Left lung (tissue), 10 donors: Measurements from ENCODE around the gene CAPN11. TPM values are rescaled to one million over a fixed set of nuclear protein-coding genes. Genes with fewer than 3 reads are reported as not detected.
"Not testable (repeated sequence)": the region's sequence is repeated elsewhere in the genome, so short reads cannot be mapped to it uniquely, and the experiment has no call there.

Experiments used
- ATAC-seq: fragments of 200-7000 bp; cut with Tn5 transposase; one replicate; pipeline ENCODE4 v1.9.1; 2020; ENCODE audit warnings: moderate library complexity
- DNase-seq, 4 donors: peaks; one replicate each; pipeline ENCODE4 v3.0.0-alpha.2; 2013 to 2020
- H3K27ac ChIP-seq, 2 donors: fragments of 200-600 bp; sonication (generic) in 1 of 2; one replicate each; pipeline versions ENCODE4 v1.5.0 to v1.8.0; 2020 to 2021
- H3K27me3 ChIP-seq, 2 donors: fragments of 200-600 bp; sonication (generic) in 1 of 2; one replicate each; pipeline versions ENCODE4 v1.5.0 to v1.8.0; 2020 to 2021
- H3K36me3 ChIP-seq, 2 donors: fragments of 200-600 bp; sonication (generic) in 1 of 2; one replicate each; pipeline versions ENCODE4 v1.5.0 to v1.8.0; 2020 to 2021
- H3K4me1 ChIP-seq, 2 donors: fragments of 200-600 bp; one replicate each; pipeline ENCODE4 v1.8.0; 2021
- H3K4me3 ChIP-seq, 2 donors: fragments of 200-600 bp; sonication (generic) in 1 of 2; one replicate each; pipeline versions ENCODE4 v1.5.0 to v1.8.0; 2020 to 2021; ENCODE audit warnings: mild to moderate bottlenecking in 1 of 2
- H3K9me3 ChIP-seq, 2 donors: fragments of 200-600 bp; sonication (generic) in 1 of 2; one replicate each; pipeline versions ENCODE4 v1.5.0 to v1.8.0; 2020 to 2021
- CTCF ChIP-seq, 2 donors: fragments of 200-600 bp; sonication (generic) in 1 of 2; IDR thresholded peaks; one replicate each; pipeline versions ENCODE4 v1.5.0 to v1.8.0; 2021; ENCODE audit warnings: antibody characterized with exemption in 2 of 2
- intact Hi-C, 2 donors: fragments of 100-400 bp; cut with DNase I; formaldehyde crosslinking; loops; one replicate each; pipeline versions ENCODE4 v1.11.2 to v1.14.2; 2022
- polyA plus RNA-seq, 6 donors: library from polyadenylated mRNA; unstranded; fragments of 120-200 nt; gene quantifications; one replicate each; pipeline ENCODE4 v1.2.1, GENCODE V29; 2013; ENCODE audit not compliant: insufficient read length in 6 of 6
- total RNA-seq, 2 donors: library from RNA; stranded (reverse); fragmentation: NEBNext Ultra II Directional; extraction: Animal tissue kit (Norgen Biotek cat#: 25700); gene quantifications; one replicate each; pipeline ENCODE4 v1.2.1, GENCODE V29; 2021
- donor health status: DM: no; HTN: yes; CAD: no.
- donor health status: DM: no; HTN: no; CAD: no.

The CAPN11 gene
- total and polyA plus RNA-seq, 8 donors: 0.10 to 0.29 (median 0.23) TPM; not detected in 1

- Histone ChIP-seq H3K36me3 (peaks cover 0 to 95% of the 10 kb centered on the region in 2 donors), H3K9me3 (no peaks in the 10 kb centered on the region), H3K27me3 (no peaks in the 10 kb centered on the region), H3K27ac (no peak overlapping the region), H3K4me3 (no peak overlapping the region), H3K4me1 (no peaks in the 10 kb centered on the region)
- no peak for ATAC-seq
- intact Hi-C loops: no loop called here
- DNase-seq: no peak
- TF ChIP-seq CTCF (IDR thresholded peaks at IDR 0.05): no peak
Observed at GRCh38 chr6:44143731-44144130, 14.9 kb upstream of the CAPN11 start.

GRCh38 chr6:44144536-44144935 is 14.1 kb upstream of the CAPN11 start:
- H3K9me3 ChIP-seq, intact Hi-C loops, H3K27me3 ChIP-seq, H3K4me3 ChIP-seq, H3K4me1 ChIP-seq, ATAC-seq, H3K27ac ChIP-seq, DNase-seq: not testable (repeated sequence)
- H3K36me3 ChIP-seq: peaks cover 0 to 96% of the 10 kb centered on the region in 2 donors

- H3K4me3 ChIP-seq: no peak overlapping the region
- H3K27me3 ChIP-seq: no peaks in the 10 kb centered on the region
- H3K27ac ChIP-seq: no peak overlapping the region
- peaks cover 0 to 93% of the 10 kb centered on the region in 2 donors for H3K36me3 ChIP-seq
- ATAC-seq (no peak), DNase-seq (no peak)
- no peak for TF ChIP-seq CTCF (IDR thresholded peaks at IDR 0.05)
- intact Hi-C loops: no loop called here
- H3K9me3 ChIP-seq: no peaks in the 10 kb centered on the region
- no peaks in the 10 kb centered on the region for H3K4me1 ChIP-seq
Observed at GRCh38 chr6:44145839-44146238, 12.8 kb upstream of the CAPN11 start.

- no peak overlapping the region for H3K27ac ChIP-seq
- no peak for TF ChIP-seq CTCF (IDR thresholded peaks at IDR 0.05)
- no peak overlapping the region for H3K4me3 ChIP-seq
- peaks cover 0 to 85% of the 10 kb centered on the region in 2 donors for H3K36me3 ChIP-seq
- intact Hi-C loops: no loop called here
- peaks cover 0 to 2% of the 10 kb centered on the region in 2 donors for H3K4me1 ChIP-seq
- H3K9me3 ChIP-seq: no peaks in the 10 kb centered on the region
- no peak for DNase-seq
- ATAC-seq: no peak
- H3K27me3 ChIP-seq: no peaks in the 10 kb centered on the region
Observed at GRCh38 chr6:44146685-44147084, 11.9 kb upstream of the CAPN11 start.

- Histone ChIP-seq H3K9me3 (no peaks in the 10 kb centered on the region), H3K27me3 (no peaks in the 10 kb centered on the region), H3K4me3 (no peak overlapping the region), H3K36me3 (peaks cover 0 to 80% of the 10 kb centered on the region in 2 donors), H3K27ac (no peak overlapping the region), H3K4me1 (peaks cover 0 to 5% of the 10 kb centered on the region in 2 donors)
- TF ChIP-seq CTCF (IDR thresholded peaks at IDR 0.05): no peak
- no peak for DNase-seq
- no peak for ATAC-seq
- intact Hi-C loops: no loop called here
Observed at GRCh38 chr6:44147256-44147655, 11.4 kb upstream of the CAPN11 start.

GRCh38 chr6:44148306-44148705 is 10.3 kb upstream of the CAPN11 start:
- Histone ChIP-seq H3K27ac (no peak overlapping the region), H3K36me3 (peaks cover 0 to 78% of the 10 kb centered on the region in 2 donors), H3K4me3 (no peak overlapping the region), H3K27me3 (no peaks in the 10 kb centered on the region), H3K9me3 (no peaks in the 10 kb centered on the region), H3K4me1 (peaks cover 0 to 5% of the 10 kb centered on the region in 2 donors)
- TF ChIP-seq CTCF (IDR thresholded peaks at IDR 0.05): no peak
- ATAC-seq (no peak), DNase-seq (no peak)
- intact Hi-C loops: no loop called here
